Caco-2 (cell line): ENCODE results near the gene SELENBP1. TPM values are rescaled to one million over a fixed set of nuclear protein-coding genes. Genes with fewer than 3 reads are reported as not detected.

Source experiments
- BruUV-seq: library from RNA; stranded (reverse); fragments of 400-500 nt; replicated peaks from 2 replicates; lab custom pipeline; 2021; lab: Mats Ljungman, UMichigan
- CTCF ChIA-PET: fragments of 300-600 bp; sonication (Branson Sonifier 250); formaldehyde crosslinking; loops from one replicate; lab custom pipeline; 2022; ENCODE audit warnings: antibody characterized with exemption; lab: Charles Lee
- POLR2A ChIA-PET: fragments of 300-600 bp; sonication (Branson Sonifier 250); formaldehyde crosslinking; loops from one replicate; lab custom pipeline; 2022; ENCODE audit warnings: antibody characterized with exemption; lab: Charles Lee
- DNase-seq, 2 experiments: peaks; one replicate each; pipeline versions ENCODE4 v3.0.0 to v3.0.0-alpha.2; 2020 to 2022
- H3K27me3 ChIP-seq: replicated peaks from 2 replicates; pipeline ENCODE4 v1.6.0; 2011; ENCODE audit warnings: low read length; ENCODE audit not compliant: control insufficient read depth, insufficient read depth
- H3K36me3 ChIP-seq: 2 replicates; pipeline ENCODE4 v1.5.1; 2011; ENCODE audit warnings: low read length; ENCODE audit not compliant: control insufficient read depth, insufficient read depth
- H3K4me1 ChIP-seq: fragments of 250-450 bp; sonication (Bioruptor Pico); 2 replicates; pipeline ENCODE4 v1.5.1; 2020; ENCODE audit warnings: mild to moderate bottlenecking
- H3K4me3 ChIP-seq: 2 replicates; pipeline ENCODE4 v1.5.1; 2011; ENCODE audit warnings: low read depth, mild to moderate bottlenecking, control low read depth, low read length
- H3K9me3 ChIP-seq: fragments of 250-450 bp; sonication (Bioruptor Pico); 2 replicates; pipeline ENCODE4 v1.5.1; 2020; ENCODE audit warnings: mild to moderate bottlenecking, moderate library complexity
- H3K27ac Mint-ChIP-seq: one replicate; pipeline ENCODE4 v1.8.0; 2022; ENCODE audit warnings: mixed read lengths; ENCODE audit not compliant: unreplicated experiment
- H3K27me3 Mint-ChIP-seq: one replicate; pipeline ENCODE4 v1.8.0; 2022; ENCODE audit warnings: mixed read lengths; ENCODE audit not compliant: insufficient read depth, unreplicated experiment
- H3K36me3 Mint-ChIP-seq: one replicate; pipeline ENCODE4 v1.8.0; 2022; ENCODE audit warnings: mild to moderate bottlenecking, mixed read lengths; ENCODE audit not compliant: insufficient read depth, unreplicated experiment
- H3K4me1 Mint-ChIP-seq: one replicate; pipeline ENCODE4 v1.8.0; 2022; ENCODE audit warnings: low read depth, mixed read lengths; ENCODE audit not compliant: unreplicated experiment
- H3K4me3 Mint-ChIP-seq: one replicate; pipeline ENCODE4 v1.8.0; 2022; ENCODE audit warnings: mild to moderate bottlenecking, moderate library complexity, mixed read lengths; ENCODE audit not compliant: unreplicated experiment
- H3K9me3 Mint-ChIP-seq: one replicate; pipeline ENCODE4 v1.8.0; 2022; ENCODE audit warnings: mixed read lengths; ENCODE audit not compliant: unreplicated experiment
- intact Hi-C: fragments of 100-400 bp; cut with micrococcal nuclease; formaldehyde crosslinking; loops from one replicate; pipeline ENCODE4 v1.10.0; 2022; ENCODE audit not compliant: unreplicated experiment
- total RNA-seq: library from RNA; stranded (reverse); gene quantifications from 2 replicates; pipeline ENCODE4 v1.2.3, GENCODE V29; 2022
- TF ChIP-seq, protein P1 (sequence below), 2 experiments: fragments of 200-600 bp in 1 of 2; IDR thresholded peaks; 1 replicate in 1 of 2; 2 replicates in 1 of 2; pipeline versions ENCODE4 v1.5.1 to v1.8.0; 2011 to 2022; ENCODE audit warnings: antibody characterized with exemption in 1 of 2, control low read depth in 1 of 2, inconsistent platforms in 1 of 2, low read depth in 1 of 2, low read length in 1 of 2, mild to moderate bottlenecking in 1 of 2, moderate library complexity in 1 of 2; ENCODE audit not compliant: insufficient read depth in 1 of 2, severe bottlenecking in 1 of 2, unreplicated experiment in 1 of 2

SELENBP1 gene
- total RNA-seq, 1 experiment from 2014 or later = 18.5 TPM

DNA sequence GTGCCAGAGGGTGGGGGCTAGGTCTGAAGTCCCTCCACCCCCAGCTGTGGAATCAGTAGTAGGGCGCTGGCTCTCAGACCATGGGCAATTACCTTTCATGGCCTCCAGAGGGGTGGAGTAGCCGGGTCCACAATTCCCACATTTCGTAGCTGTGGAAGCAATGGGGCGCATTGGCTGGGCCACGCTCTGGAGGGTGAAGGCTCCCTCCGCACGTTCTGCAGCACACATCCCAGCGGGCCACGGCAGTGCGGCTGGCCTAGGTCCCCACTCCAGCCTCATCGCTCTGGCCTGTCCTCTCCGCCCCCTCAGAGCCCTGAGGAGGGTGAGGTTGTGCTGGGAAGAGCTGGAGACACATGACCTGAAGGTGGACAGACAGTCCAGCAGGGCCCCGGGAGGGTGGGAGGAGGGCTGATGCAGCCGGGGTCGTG is 2.9 kb downstream of the SELENBP1 start:
- Histone ChIP-seq H3K4me1 (peaks cover 14% of the 10 kb centered on the region), H3K36me3 (no peaks in the 10 kb centered on the region; the same call in 1 of the 2 replicates), H3K27me3 (no peaks in the 10 kb centered on the region), H3K4me3 (no peak overlapping the region), H3K9me3 (no peaks in the 10 kb centered on the region)
- Mint-ChIP-seq H3K27me3 (no peaks in the 10 kb centered on the region), H3K4me1 (peaks cover 13% of the 10 kb centered on the region), H3K27ac (no peak overlapping the region), H3K9me3 (no peaks in the 10 kb centered on the region), H3K4me3 (no peak overlapping the region), H3K36me3 (peaks cover under 1% of the 10 kb centered on the region)
- POLR2A ChIA-PET = no interaction called here
- TF ChIP-seq, protein P1, sequence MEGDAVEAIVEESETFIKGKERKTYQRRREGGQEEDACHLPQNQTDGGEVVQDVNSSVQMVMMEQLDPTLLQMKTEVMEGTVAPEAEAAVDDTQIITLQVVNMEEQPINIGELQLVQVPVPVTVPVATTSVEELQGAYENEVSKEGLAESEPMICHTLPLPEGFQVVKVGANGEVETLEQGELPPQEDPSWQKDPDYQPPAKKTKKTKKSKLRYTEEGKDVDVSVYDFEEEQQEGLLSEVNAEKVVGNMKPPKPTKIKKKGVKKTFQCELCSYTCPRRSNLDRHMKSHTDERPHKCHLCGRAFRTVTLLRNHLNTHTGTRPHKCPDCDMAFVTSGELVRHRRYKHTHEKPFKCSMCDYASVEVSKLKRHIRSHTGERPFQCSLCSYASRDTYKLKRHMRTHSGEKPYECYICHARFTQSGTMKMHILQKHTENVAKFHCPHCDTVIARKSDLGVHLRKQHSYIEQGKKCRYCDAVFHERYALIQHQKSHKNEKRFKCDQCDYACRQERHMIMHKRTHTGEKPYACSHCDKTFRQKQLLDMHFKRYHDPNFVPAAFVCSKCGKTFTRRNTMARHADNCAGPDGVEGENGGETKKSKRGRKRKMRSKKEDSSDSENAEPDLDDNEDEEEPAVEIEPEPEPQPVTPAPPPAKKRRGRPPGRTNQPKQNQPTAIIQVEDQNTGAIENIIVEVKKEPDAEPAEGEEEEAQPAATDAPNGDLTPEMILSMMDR (IDR thresholded peaks at IDR 0.05; ENCODE audit: insufficient read depth in 1 of 2, low read depth in 1 of 2, low read length in 1 of 2, severe bottlenecking in 1 of 2, unreplicated experiment in 1 of 2) = no peak
- DNase-seq = no peak
- intact Hi-C loops = no loop called here
- BruUV-seq = no TSS peak
- CTCF ChIA-PET = interaction anchor here (1.3 kb wide), 1 partner anchor 68 kb away, joined by 3 read pairs; no protein-coding TSS in a partner anchor

DNA sequence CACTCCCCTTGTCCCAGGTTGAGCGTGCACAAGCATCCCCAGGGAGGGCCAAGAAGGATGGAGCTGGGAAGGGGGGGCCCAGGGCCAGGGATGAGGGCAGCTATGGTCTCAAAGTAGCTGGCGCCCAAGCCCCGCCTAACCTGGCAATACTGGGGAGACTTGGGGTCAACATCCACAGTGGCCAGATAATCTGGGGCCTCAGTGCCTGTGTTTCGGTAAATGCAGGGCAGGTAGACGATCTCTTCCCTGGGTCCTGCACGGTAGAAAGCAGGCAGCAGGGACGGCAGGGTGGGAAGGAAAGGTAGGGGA is 3.2 kb downstream of the SELENBP1 start:
- H3K27me3 ChIP-seq = no peaks in the 10 kb centered on the region
- Mint-ChIP-seq H3K4me3 (no peak overlapping the region), H3K27ac (no peak overlapping the region), H3K36me3 (peaks cover 4% of the 10 kb centered on the region), H3K27me3 (no peaks in the 10 kb centered on the region), H3K9me3 (no peaks in the 10 kb centered on the region), H3K4me1 (peaks cover 13% of the 10 kb centered on the region)
- ChIA-PET CTCF (no interaction called here), POLR2A (no interaction called here)
- DNase-seq = no peak
- peaks cover 14% of the 10 kb centered on the region for H3K4me1 ChIP-seq
- H3K4me3 ChIP-seq = no peak overlapping the region
- H3K9me3 ChIP-seq = no peaks in the 10 kb centered on the region
- BruUV-seq = no TSS peak
- TF ChIP-seq, protein P1 (IDR thresholded peaks at IDR 0.05; ENCODE audit: insufficient read depth in 1 of 2, low read depth in 1 of 2, low read length in 1 of 2, severe bottlenecking in 1 of 2, unreplicated experiment in 1 of 2) = no peak
- intact Hi-C loops = no loop called here
- H3K36me3 ChIP-seq = no peaks in the 10 kb centered on the region; the same call in 1 of the 2 replicates

DNA sequence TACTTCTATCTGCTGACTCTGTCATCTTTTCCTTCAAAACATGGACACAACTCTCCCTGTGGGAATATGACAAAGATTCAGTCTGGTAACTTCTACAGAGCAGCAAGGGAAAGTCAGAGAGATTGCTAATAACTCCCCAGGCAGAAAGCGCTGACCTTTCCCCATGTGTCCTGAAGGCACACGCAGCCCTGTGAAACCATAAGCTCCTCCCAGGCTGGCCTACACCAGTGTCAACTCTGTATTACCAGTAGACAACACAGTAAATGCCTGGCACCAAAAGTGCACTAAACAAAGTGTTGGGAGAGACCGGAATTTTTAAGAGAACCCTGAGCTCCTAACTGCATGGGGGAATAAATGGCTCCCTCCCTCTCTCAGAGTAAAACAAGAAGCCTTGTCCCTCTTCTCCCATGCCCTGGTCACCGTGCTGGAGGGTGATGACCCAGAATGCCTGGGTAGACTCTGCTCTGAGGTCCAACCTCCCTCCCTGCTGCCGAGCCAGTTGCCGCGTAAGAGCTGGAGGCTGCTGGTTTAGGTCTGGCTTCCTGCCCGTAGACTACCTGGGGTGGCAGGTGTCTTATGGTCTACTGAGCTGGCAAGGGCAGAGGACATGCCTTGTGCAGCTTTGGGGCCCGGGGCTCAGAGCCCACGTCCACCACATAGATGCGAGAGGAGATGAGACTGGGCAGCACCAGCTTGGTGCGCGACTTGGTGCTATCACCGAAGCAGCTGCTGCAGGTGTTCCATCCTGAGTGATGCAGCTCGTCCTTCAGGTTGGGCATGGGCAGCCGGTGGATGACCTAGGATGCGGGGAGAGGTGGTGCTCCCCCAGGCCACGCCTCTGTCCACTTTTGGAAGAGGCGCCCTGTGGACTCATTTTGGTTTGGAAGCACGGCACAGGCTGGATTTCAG is 3.9 kb downstream of the SELENBP1 start:
- Mint-ChIP-seq H3K9me3 (peaks cover 4% of the 10 kb centered on the region), H3K27me3 (no peaks in the 10 kb centered on the region), H3K36me3 (peaks cover 10% of the 10 kb centered on the region), H3K4me1 (peaks cover 13% of the 10 kb centered on the region), H3K4me3 (no peak overlapping the region), H3K27ac (no peak overlapping the region)
- DNase-seq = no peak
- H3K36me3 ChIP-seq = no peaks in the 10 kb centered on the region; the same call in 1 of the 2 replicates
- intact Hi-C loops = no loop called here
- no TSS peak for BruUV-seq
- no peaks in the 10 kb centered on the region for H3K9me3 ChIP-seq
- POLR2A ChIA-PET = no interaction called here
- CTCF ChIA-PET = no interaction called here
- TF ChIP-seq, protein P1 (IDR thresholded peaks at IDR 0.05; ENCODE audit: insufficient read depth in 1 of 2, low read depth in 1 of 2, low read length in 1 of 2, severe bottlenecking in 1 of 2, unreplicated experiment in 1 of 2) = no peak
- no peak overlapping the region for H3K4me3 ChIP-seq
- no peaks in the 10 kb centered on the region for H3K27me3 ChIP-seq
- H3K4me1 ChIP-seq = peaks cover 14% of the 10 kb centered on the region
